ENCODE results near the gene NONO. TPM values are rescaled to one million over a fixed set of nuclear protein-coding genes. Genes with fewer than 3 reads are reported as not detected.
A peak's percentile ranks its signal among the peaks of the same experiment; 100 is the strongest.
"Not testable (repeated sequence)": the region's sequence is repeated elsewhere in the genome, so short reads cannot be mapped to it uniquely, and the experiment has no call there.

NONO gene
- polyA plus RNA-seq (ENCODE audit: insufficient read length in 10 of 10) = 100 to 1,000 TPM; 280 to 387 (median 316) TPM
- long read RNA-seq, donor 1, transcript NONO-201 (12 exons, 2,713 nt) = major isoform, 31 of 48 reads
- long read RNA-seq, donor 1, partial matches to known transcripts = 14 of 48 reads
- long read RNA-seq, donor 1, other reads (novel, unspliced or antisense) = 0 of 48 reads
- long read RNA-seq, donor 2, transcript NONO-201 (12 exons, 2,713 nt) = major isoform, 31 of 47 reads
- long read RNA-seq, donor 2, partial matches to known transcripts = 12 of 47 reads
- long read RNA-seq, donor 2, other reads (novel, unspliced or antisense) = 0 of 47 reads
- long read RNA-seq, donor 3 = 0 reads
- long read RNA-seq, donor 4, transcript NONO-201 (12 exons, 2,713 nt) = major isoform, 26 of 28 reads
- long read RNA-seq, donor 4, partial matches to known transcripts = 0 of 28 reads
- long read RNA-seq, donor 4, other reads (novel, unspliced or antisense) = 0 of 28 reads
- long read RNA-seq, donor 5, transcript NONO-201 (12 exons, 2,713 nt) = major isoform, 31 of 75 reads
- long read RNA-seq, donor 5, partial matches to known transcripts = 43 of 75 reads
- long read RNA-seq, donor 5, other reads (novel, unspliced or antisense) = 0 of 75 reads
- long read RNA-seq, donor 6, transcript NONO-201 (12 exons, 2,713 nt) = major isoform, 43 of 515 reads
- long read RNA-seq, donor 6, partial matches to known transcripts = 468 of 515 reads
- long read RNA-seq, donor 6, other reads (novel, unspliced or antisense) = 0 of 515 reads
- long read RNA-seq, donor 7, transcript NONO-201 (12 exons, 2,713 nt) = major isoform, 39 of 44 reads
- long read RNA-seq, donor 7, partial matches to known transcripts = 0 of 44 reads
- long read RNA-seq, donor 7, other reads (novel, unspliced or antisense) = 0 of 44 reads
- long read RNA-seq, donor 8, transcript NONO-201 (12 exons, 2,713 nt) = major isoform, 32 of 58 reads
- long read RNA-seq, donor 8, transcript NONO-202 (11 exons, 2,606 nt) = minor isoform, 5 of 58 reads
- long read RNA-seq, donor 8, partial matches to known transcripts = 21 of 58 reads
- long read RNA-seq, donor 8, other reads (novel, unspliced or antisense) = 0 of 58 reads
- long read RNA-seq, donor 9, partial matches to known transcripts = 0 of 4 reads
- long read RNA-seq, donor 9, other reads (novel, unspliced or antisense) = 0 of 4 reads

GRCh38 chrX:71283403-71284143, at the start of gene NONO:
NONO (plus strand) TSS chrX:71283635; CDS start chrX:71290638, 7,003 bp downstream.
- peak; percentile 96 to 99 (median 97) for DNase-seq

- no peak for DNase-seq
These were observed 48.0 kb upstream of the NONO start for GRCh38 chrX:71235482-71235881.

GRCh38 chrX:71236836-71237235, 46.6 kb upstream of the NONO start:
- DNase-seq = no peak

- no peak for DNase-seq
These were observed 43.7 kb upstream of the NONO start for GRCh38 chrX:71239781-71240180.

GRCh38 chrX:71241301-71241700, 42.1 kb upstream of the NONO start:
- no peak for DNase-seq

- DNase-seq = no peak
These were observed 38.9 kb upstream of the NONO start for GRCh38 chrX:71244359-71245128.

- no peak for DNase-seq
These were observed 38.3 kb upstream of the NONO start for GRCh38 chrX:71245159-71245558.

- DNase-seq = no peak
These were observed 32.6 kb upstream of the NONO start for GRCh38 chrX:71250841-71251240.

- no peak for DNase-seq
These were observed 31.9 kb upstream of the NONO start for GRCh38 chrX:71251466-71251973.

- no peak for DNase-seq
These were observed 31.2 kb upstream of the NONO start for GRCh38 chrX:71252221-71252620.

- DNase-seq = peak; percentile 9 to 57 (median 47)
These were observed 30.0 kb upstream of the NONO start for GRCh38 chrX:71253253-71254091.

GRCh38 chrX:71254092-71254963, 29.1 kb upstream of the NONO start, which contains the start of gene ZMYM3:
ZMYM3 (minus strand) TSS chrX:71254140; CDS start chrX:71253255, 885 bp downstream.
- DNase-seq = peak; percentile 82 to 93 (median 86)

GRCh38 chrX:71256051-71256450, 27.4 kb upstream of the NONO start:
- no peak for DNase-seq

GRCh38 chrX:71256856-71257255, 26.6 kb upstream of the NONO start:
- no peak for DNase-seq

GRCh38 chrX:71268624-71269023, 14.8 kb upstream of the NONO start:
- DNase-seq = not testable (repeated sequence)

- no peak for DNase-seq
These were observed 13.5 kb upstream of the NONO start for GRCh38 chrX:71269801-71270395.

- not testable (repeated sequence) for DNase-seq
These were observed 11.1 kb upstream of the NONO start for GRCh38 chrX:71272313-71272712.

GRCh38 chrX:71281300-71281699, 2.1 kb upstream of the NONO start:
- not testable (repeated sequence) for DNase-seq
